ENCODE results near the gene FBXO45. TPM values are rescaled to one million over a fixed set of nuclear protein-coding genes. Genes with fewer than 3 reads are reported as not detected.

Gene FBXO45
- total RNA-seq, 1 experiment from 2014 or later = 23.2 TPM

DNA sequence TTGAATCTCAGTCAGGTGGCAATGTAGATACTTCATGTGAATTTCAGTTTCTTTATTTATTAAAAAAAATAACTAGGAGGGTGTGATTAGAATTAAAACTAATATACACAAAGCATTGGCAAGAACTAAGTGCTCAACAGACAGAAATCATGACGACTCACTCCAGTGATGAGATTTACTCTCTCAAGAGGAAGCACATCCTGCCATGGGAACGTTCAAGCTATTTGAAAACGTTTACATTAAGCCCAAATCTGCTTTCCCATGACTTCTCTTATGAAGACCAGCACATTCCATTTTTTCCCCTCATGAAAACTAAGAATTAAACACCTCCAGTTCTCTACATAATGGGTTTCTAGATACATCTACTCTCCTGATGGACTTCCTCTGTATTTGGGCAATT is 8.6 kb upstream of the FBXO45 start:
- no peak overlapping the region for H2AFZ ChIP-seq (ENCODE audit: low read depth, low read length, poor library complexity, severe bottlenecking)
- peaks cover 29% of the 10 kb centered on the region for H3K79me2 ChIP-seq (ENCODE audit: insufficient read depth, low read length)
- H3K36me3 ChIP-seq (ENCODE audit: control insufficient read depth in 1 of 2, insufficient read depth in 2 of 2, low read length in 2 of 2) = no peaks in the 10 kb centered on the region; a peak in 1 of 4 replicates
- H3K27ac ChIP-seq (ENCODE audit: low read depth, low read length) = no peak overlapping the region
- RAD21 ChIA-PET (ENCODE audit: low non-redundant PET in 1 of 2, low total read pairs in 2 of 2, uncharacterized antibody in 2 of 2, unreplicated experiment in 2 of 2) = no interaction called here
- H4K20me1 ChIP-seq (ENCODE audit: insufficient read depth) = no peaks in the 10 kb centered on the region
- no peak overlapping the region for H3K4me3 ChIP-seq (replicated peaks in 1 of 2; ENCODE audit: low read depth in 1 of 2, low read length in 2 of 2)
- H3K9me2 ChIP-seq (ENCODE audit: insufficient read depth) = no peaks in the 10 kb centered on the region
- TF ChIP-seq POLR2A (IDR thresholded peaks at IDR 0.05; ENCODE audit: borderline replicate concordance, extremely low read depth, insufficient read depth, insufficient read length) = no peak
- TF ChIP-seq JUND (IDR thresholded peaks at IDR 0.05) = no peak
- TF ChIP-seq SRF (IDR thresholded peaks at IDR 0.05; ENCODE audit: low read depth) = no peak
- TF ChIP-seq, protein P1, sequence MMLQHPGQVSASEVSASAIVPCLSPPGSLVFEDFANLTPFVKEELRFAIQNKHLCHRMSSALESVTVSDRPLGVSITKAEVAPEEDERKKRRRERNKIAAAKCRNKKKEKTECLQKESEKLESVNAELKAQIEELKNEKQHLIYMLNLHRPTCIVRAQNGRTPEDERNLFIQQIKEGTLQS (IDR thresholded peaks at IDR 0.05) = no peak
- TF ChIP-seq YY1 (IDR thresholded peaks at IDR 0.05; ENCODE audit: extremely low read depth, insufficient replicate concordance, low read depth, low read length) = no peak
- no peak for TF ChIP-seq EZH2 (IDR thresholded peaks at IDR 0.05)
- TF ChIP-seq ZNF274 (IDR thresholded peaks at IDR 0.05; ENCODE audit: low read depth, low read length) = no peak
- TF ChIP-seq EGR1 (IDR thresholded peaks at IDR 0.05; ENCODE audit: low read depth) = no peak
- TF ChIP-seq ZFX (IDR thresholded peaks at IDR 0.05) = no peak
- no peak for TF ChIP-seq MAX (IDR thresholded peaks at IDR 0.05)
- TF ChIP-seq FOSL1 (IDR thresholded peaks at IDR 0.05; ENCODE audit: low read depth) = no peak
- no peak for TF ChIP-seq SP1 (IDR thresholded peaks at IDR 0.05; ENCODE audit: low read depth)
- TF ChIP-seq POLR2AphosphoS5 (IDR thresholded peaks at IDR 0.05; ENCODE audit: low read depth, low read length) = no peak
- TF ChIP-seq TCF7L2 (IDR thresholded peaks at IDR 0.05; ENCODE audit: borderline replicate concordance, extremely low read depth, insufficient read depth, insufficient read length) = no peak
- TF ChIP-seq, protein P2, sequence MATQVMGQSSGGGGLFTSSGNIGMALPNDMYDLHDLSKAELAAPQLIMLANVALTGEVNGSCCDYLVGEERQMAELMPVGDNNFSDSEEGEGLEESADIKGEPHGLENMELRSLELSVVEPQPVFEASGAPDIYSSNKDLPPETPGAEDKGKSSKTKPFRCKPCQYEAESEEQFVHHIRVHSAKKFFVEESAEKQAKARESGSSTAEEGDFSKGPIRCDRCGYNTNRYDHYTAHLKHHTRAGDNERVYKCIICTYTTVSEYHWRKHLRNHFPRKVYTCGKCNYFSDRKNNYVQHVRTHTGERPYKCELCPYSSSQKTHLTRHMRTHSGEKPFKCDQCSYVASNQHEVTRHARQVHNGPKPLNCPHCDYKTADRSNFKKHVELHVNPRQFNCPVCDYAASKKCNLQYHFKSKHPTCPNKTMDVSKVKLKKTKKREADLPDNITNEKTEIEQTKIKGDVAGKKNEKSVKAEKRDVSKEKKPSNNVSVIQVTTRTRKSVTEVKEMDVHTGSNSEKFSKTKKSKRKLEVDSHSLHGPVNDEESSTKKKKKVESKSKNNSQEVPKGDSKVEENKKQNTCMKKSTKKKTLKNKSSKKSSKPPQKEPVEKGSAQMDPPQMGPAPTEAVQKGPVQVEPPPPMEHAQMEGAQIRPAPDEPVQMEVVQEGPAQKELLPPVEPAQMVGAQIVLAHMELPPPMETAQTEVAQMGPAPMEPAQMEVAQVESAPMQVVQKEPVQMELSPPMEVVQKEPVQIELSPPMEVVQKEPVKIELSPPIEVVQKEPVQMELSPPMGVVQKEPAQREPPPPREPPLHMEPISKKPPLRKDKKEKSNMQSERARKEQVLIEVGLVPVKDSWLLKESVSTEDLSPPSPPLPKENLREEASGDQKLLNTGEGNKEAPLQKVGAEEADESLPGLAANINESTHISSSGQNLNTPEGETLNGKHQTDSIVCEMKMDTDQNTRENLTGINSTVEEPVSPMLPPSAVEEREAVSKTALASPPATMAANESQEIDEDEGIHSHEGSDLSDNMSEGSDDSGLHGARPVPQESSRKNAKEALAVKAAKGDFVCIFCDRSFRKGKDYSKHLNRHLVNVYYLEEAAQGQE (IDR thresholded peaks at IDR 0.05; ENCODE audit: low read depth) = no peak
- TF ChIP-seq EZH2phosphoT487 (IDR thresholded peaks at IDR 0.05; ENCODE audit: borderline replicate concordance) = no peak
- no peak for TF ChIP-seq ELF1 (IDR thresholded peaks at IDR 0.05; ENCODE audit: borderline replicate concordance, low read depth)
- no peak for TF ChIP-seq CEBPB (IDR thresholded peaks at IDR 0.05; ENCODE audit: low read depth)
- intact Hi-C loops (cut with micrococcal nuclease) = no loop called here
- H3K27me3 ChIP-seq (ENCODE audit: insufficient read depth, low read length) = no peaks in the 10 kb centered on the region
- BruUV-seq (replicated peaks) = no TSS peak
- H3K4me1 ChIP-seq (ENCODE audit: control insufficient read depth in 1 of 2, insufficient read depth in 2 of 2, low read length in 2 of 2) = peaks cover 8 to 22% of the 10 kb centered on the region in 2 experiments
- ATAC-seq (no peak), DNase-seq (ENCODE audit: low read depth, low spot score) (no peak)
- POLR2A ChIA-PET = no interaction called here
- CTCF ChIA-PET = no interaction called here
- no peaks in the 10 kb centered on the region for H3K9me3 ChIP-seq (ENCODE audit: control insufficient read depth in 1 of 2, insufficient read depth in 1 of 2, low read depth in 1 of 2, low read length in 2 of 2)
- no peak overlapping the region for H3K9ac ChIP-seq (ENCODE audit: low read length)
- H3K4me2 ChIP-seq (ENCODE audit: low read length) = no peak overlapping the region

Data from HCT116 (cell line).